Stimulated activated naive B cell treated with anti-CD40 and anti-IgM and Interleukin-4, amounts not matched to agents 10 μg/mL and 1 μg/mL and 100 μg/mL, for 72 hours (primary cell): Measurements from ENCODE around the gene C22orf15.

Experiments used
- ATAC-seq, 2 donors: fragments of 150-1000 bp; cut with Tn5 transposase; replicated peaks; 2 replicates each; pipeline ENCODE4 v1.10.0; 2021; ENCODE audit warnings: moderate library complexity in 1 of 2
- DNase-seq: peaks from one replicate; pipeline ENCODE4 v3.0.0; 2021
- H3K27ac Mint-ChIP-seq: one replicate; pipeline ENCODE4 v1.8.0; 2022; ENCODE audit warnings: mild to moderate bottlenecking, mixed read lengths
- H3K27me3 Mint-ChIP-seq, 2 donors: one replicate each; pipeline ENCODE4 v1.8.0; 2022; ENCODE audit warnings: mixed read lengths in 2 of 2
- H3K36me3 Mint-ChIP-seq, 2 donors: one replicate each; pipeline ENCODE4 v1.8.0; 2022; ENCODE audit warnings: mixed read lengths in 2 of 2, mild to moderate bottlenecking in 1 of 2
- H3K4me1 Mint-ChIP-seq, 2 donors: one replicate each; pipeline ENCODE4 v1.8.0; 2022; ENCODE audit warnings: mixed read lengths in 2 of 2, mild to moderate bottlenecking in 1 of 2
- H3K4me3 Mint-ChIP-seq, 2 donors: one replicate each; pipeline ENCODE4 v1.8.0; 2022; ENCODE audit warnings: mild to moderate bottlenecking in 2 of 2, mixed read lengths in 2 of 2, moderate library complexity in 1 of 2
- H3K9me3 Mint-ChIP-seq, 2 donors: one replicate each; pipeline ENCODE4 v1.8.0; 2022; ENCODE audit warnings: mixed read lengths in 2 of 2, mild to moderate bottlenecking in 1 of 2

The C22orf15 gene

GRCh38 chr22:23754980-23755636, 7.7 kb upstream of the C22orf15 start:
- DNase-seq: no peak
- no peaks in the 10 kb centered on the region for H3K27me3 Mint-ChIP-seq
- H3K36me3 Mint-ChIP-seq: peaks cover 0 to 3% of the 10 kb centered on the region in 2 donors
- peaks cover 0 to 2% of the 10 kb centered on the region in 2 donors for H3K9me3 Mint-ChIP-seq
- H3K27ac Mint-ChIP-seq: no peak overlapping the region
- H3K4me3 Mint-ChIP-seq: no peak overlapping the region
- ATAC-seq: no peak
- H3K4me1 Mint-ChIP-seq: peaks cover 42 to 80% of the 10 kb centered on the region in 2 donors

GRCh38 chr22:23755711-23756110, 7.1 kb upstream of the C22orf15 start:
- peaks cover 1 to 6% of the 10 kb centered on the region in 2 donors for H3K36me3 Mint-ChIP-seq
- H3K27me3 Mint-ChIP-seq: no peaks in the 10 kb centered on the region
- no peak for ATAC-seq
- DNase-seq: no peak
- no peak overlapping the region for H3K4me3 Mint-ChIP-seq
- peaks cover 42 to 79% of the 10 kb centered on the region in 2 donors for H3K4me1 Mint-ChIP-seq
- no peak overlapping the region for H3K27ac Mint-ChIP-seq
- H3K9me3 Mint-ChIP-seq: peaks cover 0 to 2% of the 10 kb centered on the region in 2 donors

GRCh38 chr22:23756891-23757290, 5.9 kb upstream of the C22orf15 start:
- peaks cover 0 to 2% of the 10 kb centered on the region in 2 donors for H3K9me3 Mint-ChIP-seq
- H3K36me3 Mint-ChIP-seq: peaks cover 3 to 6% of the 10 kb centered on the region in 2 donors
- H3K27me3 Mint-ChIP-seq: no peaks in the 10 kb centered on the region
- ATAC-seq: peak; percentile 13 to 27
- peak; percentile 33 for DNase-seq
- peak overlapping the region in 1 of 2 donors; percentile 7 for H3K4me3 Mint-ChIP-seq
- peaks cover 44 to 77% of the 10 kb centered on the region in 2 donors for H3K4me1 Mint-ChIP-seq
- H3K27ac Mint-ChIP-seq: peak overlapping the region; percentile 52

- DNase-seq (no peak), ATAC-seq (no peak)
- no peak overlapping the region for H3K27ac Mint-ChIP-seq
- H3K36me3 Mint-ChIP-seq: peaks cover 5 to 15% of the 10 kb centered on the region in 2 donors
- H3K9me3 Mint-ChIP-seq: peaks cover 0 to 2% of the 10 kb centered on the region in 2 donors
- peaks cover 39 to 71% of the 10 kb centered on the region in 2 donors for H3K4me1 Mint-ChIP-seq
- H3K4me3 Mint-ChIP-seq: no peak overlapping the region
- H3K27me3 Mint-ChIP-seq: no peaks in the 10 kb centered on the region
Observed at GRCh38 chr22:23759566-23759965, 3.2 kb upstream of the C22orf15 start.

GRCh38 chr22:23760056-23760455, 2.7 kb upstream of the C22orf15 start:
- Mint-ChIP-seq H3K27me3 (no peaks in the 10 kb centered on the region), H3K36me3 (peaks cover 5 to 20% of the 10 kb centered on the region in 2 donors), H3K9me3 (peaks cover 0 to 2% of the 10 kb centered on the region in 2 donors)

GRCh38 chr22:23763579-23763945, 772 bp downstream of the C22orf15 start:
- H3K9me3 Mint-ChIP-seq: no peaks in the 10 kb centered on the region
- H3K27ac Mint-ChIP-seq: peak overlapping the region; percentile 42
- H3K27me3 Mint-ChIP-seq: no peaks in the 10 kb centered on the region
- H3K36me3 Mint-ChIP-seq: peaks cover 10 to 29% of the 10 kb centered on the region in 2 donors
- ATAC-seq (peak in 1 of 2 donors; percentile 17), DNase-seq (no peak)
- peak overlapping the region; percentile 76 for H3K4me3 Mint-ChIP-seq
- H3K4me1 Mint-ChIP-seq: peaks cover 44 to 69% of the 10 kb centered on the region in 2 donors

More at GRCh38 chr22:23760056-23760455, 2.7 kb upstream of the C22orf15 start:
- no peak for DNase-seq
- Mint-ChIP-seq H3K4me1 (peaks cover 42 to 71% of the 10 kb centered on the region in 2 donors), H3K27ac (peak overlapping the region; percentile 1), H3K4me3 (no peak overlapping the region)
- ATAC-seq: no peak

DNA sequence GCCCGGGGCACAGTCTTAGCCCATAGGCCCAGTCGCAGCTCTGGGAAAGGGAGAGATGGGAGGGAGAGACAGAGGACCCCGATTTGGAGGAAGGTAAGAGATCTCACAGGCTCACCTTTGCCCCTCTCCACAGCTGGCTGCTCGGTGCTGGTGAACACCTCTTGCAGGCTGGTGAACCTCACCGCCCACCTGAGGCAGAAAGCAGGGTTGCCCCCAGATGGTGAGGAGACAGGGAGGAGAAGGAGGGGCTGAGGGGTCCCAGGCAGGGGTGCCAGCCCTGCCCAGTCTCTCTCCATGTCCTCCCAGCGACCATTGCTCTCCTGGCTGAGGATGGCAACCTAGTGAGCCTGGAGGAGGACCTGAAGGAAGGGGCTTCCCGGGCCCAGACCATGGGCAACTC, 1.2 kb downstream of the C22orf15 start:
- Mint-ChIP-seq H3K4me3 (peak overlapping the region; percentile 76), H3K9me3 (no peaks in the 10 kb centered on the region), H3K27ac (no peak overlapping the region), H3K36me3 (peaks cover 10 to 29% of the 10 kb centered on the region in 2 donors), H3K4me1 (peaks cover 45 to 73% of the 10 kb centered on the region in 2 donors), H3K27me3 (no peaks in the 10 kb centered on the region)
- no peak for DNase-seq
- no peak for ATAC-seq

DNA sequence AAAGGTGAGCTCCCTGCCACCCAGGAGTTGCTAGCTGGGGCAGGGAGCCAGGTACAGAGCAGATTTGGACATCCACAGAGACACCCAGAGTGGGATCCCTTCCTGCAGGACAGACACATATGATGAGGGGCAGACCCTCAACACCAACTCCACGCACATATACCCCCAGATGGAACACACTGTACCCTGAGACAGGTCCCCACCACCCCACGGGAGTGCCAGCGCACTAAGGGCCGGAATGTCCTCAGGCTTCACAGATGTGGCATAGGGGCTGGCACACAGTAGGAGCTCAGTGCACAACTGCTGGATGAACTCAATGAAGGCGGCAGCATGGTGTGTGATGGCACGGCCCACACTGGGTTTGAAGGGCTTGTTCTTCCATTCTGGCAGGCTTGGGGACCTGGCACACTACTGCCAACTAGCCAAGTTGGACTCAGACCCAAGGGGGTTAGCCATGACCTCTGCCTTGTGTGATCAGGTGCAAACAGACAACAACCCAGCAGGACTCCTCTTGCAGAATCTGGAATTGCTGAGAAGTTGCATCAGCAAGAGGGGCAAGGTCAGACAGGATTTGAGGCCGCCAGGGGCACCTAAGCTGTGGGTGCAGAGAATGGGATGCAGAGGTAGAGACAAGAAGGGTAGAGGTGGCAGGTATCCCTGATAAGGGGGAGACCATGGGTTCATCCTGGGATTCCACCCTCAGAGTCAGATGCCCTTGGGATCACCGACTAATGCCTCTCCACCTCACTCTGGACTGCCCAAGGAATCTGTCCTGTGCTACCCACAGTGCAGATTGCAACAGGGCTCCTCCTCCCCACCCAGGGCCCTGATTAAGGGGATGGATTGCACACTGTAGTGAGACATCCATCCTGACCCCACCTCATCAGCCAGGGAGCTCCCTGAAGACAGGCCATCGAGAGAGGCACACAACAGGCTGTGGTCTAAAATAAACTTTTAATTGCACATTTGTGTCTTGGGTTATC, 2.4 kb downstream of the C22orf15 start:
- no peak for DNase-seq
- Mint-ChIP-seq H3K27me3 (no peaks in the 10 kb centered on the region), H3K27ac (no peak overlapping the region), H3K36me3 (peaks cover 10 to 29% of the 10 kb centered on the region in 2 donors), H3K4me1 (peaks cover 50 to 81% of the 10 kb centered on the region in 2 donors), H3K4me3 (peak overlapping the region in 1 of 2 donors; percentile 71), H3K9me3 (no peaks in the 10 kb centered on the region)
- ATAC-seq: no peak

DNA sequence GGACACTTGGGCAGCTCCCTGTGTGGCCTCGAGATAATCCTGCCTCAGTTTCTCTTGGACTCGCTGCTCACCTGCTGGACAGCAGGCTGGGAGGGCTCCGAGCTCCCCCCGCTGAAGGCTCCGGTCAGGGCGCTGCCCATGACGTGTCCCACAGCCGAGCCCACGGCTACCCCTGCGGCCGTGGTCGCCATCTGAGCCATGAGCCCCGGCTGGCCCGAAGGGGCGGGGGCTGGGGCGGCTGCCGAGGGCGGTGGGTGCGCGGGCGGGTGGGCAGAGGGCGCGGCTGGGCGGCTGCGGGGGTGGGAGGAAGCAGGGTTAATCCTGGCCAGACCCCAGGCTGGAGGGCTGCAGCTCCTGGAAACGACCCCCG, 4.5 kb downstream of the C22orf15 start:
- Mint-ChIP-seq H3K36me3 (peaks cover 7 to 26% of the 10 kb centered on the region in 2 donors), H3K4me1 (peaks cover 55 to 83% of the 10 kb centered on the region in 2 donors), H3K4me3 (peak overlapping the region; percentile 93 to 96), H3K9me3 (no peaks in the 10 kb centered on the region), H3K27me3 (no peaks in the 10 kb centered on the region), H3K27ac (peak overlapping the region; percentile 82)
- DNase-seq: no peak
- peak; percentile 1 to 2 for ATAC-seq

GRCh38 chr22:23767673-23768548, 5.1 kb downstream of the C22orf15 start, which contains the start of gene CHCHD10:
CHCHD10 (minus strand) TSS chr22:23767972; CDS start chr22:23767874, 98 bp downstream.
- Mint-ChIP-seq H3K36me3 (peaks cover 7 to 23% of the 10 kb centered on the region in 2 donors), H3K4me3 (peak within 1 kb of the TSS; percentile 93 to 96), H3K27ac (peak within 1 kb of the TSS; percentile 97), H3K9me3 (no peaks in the 10 kb centered on the region), H3K4me1 (peaks cover 52 to 83% of the 10 kb centered on the region in 2 donors), H3K27me3 (no peaks in the 10 kb centered on the region)
- peak; percentile 65 to 72 for ATAC-seq
- DNase-seq: peak; percentile 79

DNA sequence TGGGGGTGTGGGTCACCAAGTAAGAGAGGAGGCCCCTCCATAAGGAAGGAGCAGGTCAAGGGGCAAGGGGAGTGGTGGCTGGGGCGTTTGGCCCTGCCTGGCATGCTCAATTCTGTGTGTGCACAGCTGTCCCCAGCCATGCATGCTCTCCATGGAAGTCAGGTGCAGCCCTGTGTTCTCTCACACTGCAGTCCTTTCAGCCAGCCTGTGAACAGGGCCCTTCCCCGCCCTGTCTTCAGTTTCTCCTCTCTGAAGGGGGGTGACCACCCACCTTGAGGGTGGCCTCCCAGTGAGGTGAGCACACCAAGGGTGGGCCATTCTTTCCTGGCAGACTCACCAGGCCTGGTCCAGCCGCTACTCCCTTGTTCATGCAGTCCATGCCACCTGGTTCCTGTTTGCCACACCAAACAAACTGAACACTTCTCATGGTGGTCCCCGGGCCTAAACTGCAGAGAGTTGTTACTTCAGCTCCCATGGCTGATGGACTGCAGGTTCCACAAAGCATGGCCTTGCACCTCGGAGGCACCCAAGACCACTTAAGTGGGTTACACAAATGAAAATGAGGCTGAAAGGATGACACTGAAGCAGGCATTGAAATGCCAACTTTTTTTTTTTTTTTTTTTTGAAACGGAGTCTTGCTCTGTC, 6.7 kb downstream of the C22orf15 start:
- Mint-ChIP-seq H3K27me3 (no peaks in the 10 kb centered on the region), H3K9me3 (no peaks in the 10 kb centered on the region), H3K4me3 (peak overlapping the region; percentile 62 to 96), H3K4me1 (peaks cover 49 to 77% of the 10 kb centered on the region in 2 donors), H3K36me3 (peaks cover 5 to 15% of the 10 kb centered on the region in 2 donors), H3K27ac (peak overlapping the region; percentile 79)
- DNase-seq: peak; percentile 18
- peak in 1 of 2 donors; percentile 15 for ATAC-seq

GRCh38 chr22:23772315-23772648, 9.5 kb downstream of the C22orf15 start:
- H3K4me3 Mint-ChIP-seq: peak overlapping the region; percentile 80
- no peaks in the 10 kb centered on the region for H3K9me3 Mint-ChIP-seq
- peaks cover 33 to 66% of the 10 kb centered on the region in 2 donors for H3K4me1 Mint-ChIP-seq
- DNase-seq: no peak
- H3K27me3 Mint-ChIP-seq: no peaks in the 10 kb centered on the region
- no peaks in the 10 kb centered on the region for H3K36me3 Mint-ChIP-seq
- H3K27ac Mint-ChIP-seq: peak overlapping the region; percentile 42
- ATAC-seq: no peak
